ENCODE data around the gene NTRK3.
"Not testable (repeated sequence)": the region's sequence is repeated elsewhere in the genome, so short reads cannot be mapped to it uniquely, and the experiment has no call there.

Gene NTRK3

DNA sequence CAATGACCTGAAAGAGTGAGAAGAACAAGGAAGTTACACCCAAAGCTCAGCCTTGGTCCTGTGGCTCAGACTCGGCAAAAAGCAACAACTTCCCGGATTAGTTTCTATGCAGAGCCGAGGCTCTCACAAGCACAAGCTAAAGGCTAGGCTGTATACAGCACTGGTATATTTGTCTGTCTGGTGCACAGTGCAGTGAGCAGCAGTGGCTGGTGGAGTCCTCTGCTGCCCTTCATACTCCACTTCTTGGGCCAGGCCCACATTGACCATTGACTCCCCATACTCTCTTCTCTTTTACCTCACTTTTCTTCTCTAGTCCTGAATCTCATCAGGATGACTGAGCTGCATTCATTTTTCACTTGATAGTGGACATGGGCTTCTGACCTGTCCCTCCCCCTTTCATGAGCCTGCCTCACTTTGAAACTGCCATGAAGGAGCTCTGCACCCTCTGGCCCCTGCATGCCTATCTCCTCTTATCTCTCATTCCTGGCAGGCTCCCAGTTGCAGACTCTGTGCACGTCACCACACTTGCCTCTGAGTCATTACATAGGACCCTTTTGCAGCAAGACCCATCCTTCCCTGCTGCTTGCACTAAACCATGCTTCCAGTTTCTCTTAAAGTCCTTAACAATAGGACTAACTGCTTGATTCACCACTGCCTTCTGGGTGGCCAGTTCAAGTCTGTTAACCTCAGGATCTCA is 379.3 kb downstream of the NTRK3 start:
- DNase-seq (ENCODE audit: low read depth): no peak

- DNase-seq (ENCODE audit: low read depth): peak; percentile 12
Measured at GRCh38 chr15:87874896-87875711, 381.4 kb downstream of the NTRK3 start.

- DNase-seq (ENCODE audit: low read depth): no peak
Measured at GRCh38 chr15:87873516-87873915, 383.0 kb downstream of the NTRK3 start.

- no peak for DNase-seq (ENCODE audit: low read depth)
Measured at GRCh38 chr15:87871731-87872320, 384.7 kb downstream of the NTRK3 start.

- DNase-seq (ENCODE audit: low read depth): no peak
Measured at GRCh38 chr15:87871258-87871681, 385.3 kb downstream of the NTRK3 start.

DNA sequence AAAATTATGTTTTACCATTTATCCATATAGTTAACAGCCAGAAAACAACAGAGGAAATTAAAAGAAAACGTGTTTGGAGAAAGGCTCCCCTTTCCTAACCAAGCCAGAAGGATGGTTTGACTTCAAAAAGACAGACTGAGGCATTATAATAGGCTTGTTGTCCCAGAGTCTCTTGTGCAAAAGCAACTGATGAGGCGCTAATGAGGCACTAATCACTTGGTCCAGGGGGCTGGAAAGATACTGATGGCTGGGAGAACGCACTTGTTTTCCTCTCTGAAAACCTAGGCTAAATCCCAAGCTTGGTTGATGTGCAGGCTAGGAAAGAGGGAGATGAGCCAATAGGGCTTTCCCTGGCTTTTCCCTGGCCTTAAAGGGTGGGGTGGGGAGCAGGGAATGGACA is 389.6 kb downstream of the NTRK3 start:
- no peak for DNase-seq (ENCODE audit: low read depth)

DNA sequence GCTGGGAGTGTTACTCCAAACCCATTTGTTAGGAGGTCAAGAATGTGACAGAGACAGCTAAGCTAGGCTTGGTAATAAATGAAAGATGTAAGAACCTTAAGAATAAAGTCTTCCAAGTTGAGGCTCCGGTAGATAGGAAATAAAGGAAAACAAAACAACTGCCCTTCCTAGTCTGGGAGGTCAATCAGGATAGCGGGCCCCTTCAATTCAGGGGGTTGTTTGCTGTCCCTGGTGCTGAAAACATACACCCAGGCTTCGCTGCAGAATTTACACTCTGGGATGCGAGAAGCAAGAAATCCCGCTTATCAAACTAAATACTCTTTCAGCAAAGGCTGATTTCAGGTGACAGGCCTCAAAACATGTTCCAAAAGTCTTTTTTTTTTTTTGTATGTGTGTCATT is 393.4 kb downstream of the NTRK3 start:
- DNase-seq (ENCODE audit: low read depth): no peak

DNA sequence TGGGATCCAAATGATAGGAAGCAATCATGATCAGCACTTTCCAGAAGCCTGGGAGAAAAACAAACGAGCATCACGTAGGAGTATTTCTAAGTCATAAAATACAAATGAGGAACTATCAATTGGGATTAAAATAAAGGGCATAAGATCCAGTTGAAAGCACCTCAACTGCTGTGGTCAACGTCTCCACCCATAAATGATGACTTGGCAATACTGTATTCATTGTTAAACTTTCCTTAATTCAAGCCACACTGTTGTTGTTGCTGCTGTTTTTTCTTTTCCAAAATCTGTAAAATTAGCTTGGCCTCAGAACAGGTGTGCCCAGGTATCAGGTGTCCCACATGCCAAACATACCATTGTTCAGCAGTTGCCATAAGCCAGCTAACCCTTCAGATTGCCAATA is 395.8 kb downstream of the NTRK3 start:
- no peak for DNase-seq (ENCODE audit: low read depth)

DNA sequence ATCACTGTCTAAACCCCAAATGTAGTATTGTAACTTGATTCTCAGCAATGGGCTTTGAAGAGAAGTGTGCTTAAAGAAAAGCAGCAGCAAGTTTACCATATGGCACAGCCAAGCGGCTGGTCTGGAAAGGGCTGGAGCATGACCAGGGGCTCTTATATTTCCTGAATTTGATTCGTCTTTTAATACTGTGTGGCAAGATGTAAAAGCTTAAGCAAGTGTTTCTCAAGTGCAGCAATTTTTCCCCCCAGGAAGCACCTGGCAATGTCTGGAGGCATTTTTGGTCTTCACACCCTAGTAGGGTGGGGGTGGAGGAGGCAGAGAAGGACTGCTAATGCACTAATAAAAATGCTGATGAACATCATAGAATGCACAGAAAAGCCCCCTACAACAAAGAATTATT is 397.9 kb downstream of the NTRK3 start:
- no peak for DNase-seq (ENCODE audit: low read depth)

GRCh38 chr15:87851497-87851896 is 405.0 kb downstream of the NTRK3 start:
- DNase-seq (ENCODE audit: low read depth): no peak

DNA sequence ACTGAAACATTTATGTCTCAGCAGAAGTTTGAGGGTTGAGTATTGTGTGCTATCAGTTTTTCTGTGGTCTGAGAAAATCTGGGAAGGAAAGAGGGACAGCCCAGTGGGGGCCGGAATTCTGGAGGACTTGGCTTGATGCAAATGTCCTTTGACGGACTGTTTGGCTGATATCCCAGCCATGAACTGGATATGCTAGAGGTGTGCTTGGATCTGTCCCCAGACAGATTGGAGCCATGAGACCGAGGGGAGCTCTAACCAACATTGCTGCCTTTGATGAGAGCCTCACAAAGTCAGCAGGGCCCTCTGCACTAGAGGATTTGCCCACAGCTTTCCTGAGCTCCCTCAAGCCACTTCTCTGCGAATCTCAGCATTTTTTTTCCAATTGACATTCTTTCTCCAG is 405.6 kb downstream of the NTRK3 start:
- DNase-seq (ENCODE audit: low read depth): no peak

DNA sequence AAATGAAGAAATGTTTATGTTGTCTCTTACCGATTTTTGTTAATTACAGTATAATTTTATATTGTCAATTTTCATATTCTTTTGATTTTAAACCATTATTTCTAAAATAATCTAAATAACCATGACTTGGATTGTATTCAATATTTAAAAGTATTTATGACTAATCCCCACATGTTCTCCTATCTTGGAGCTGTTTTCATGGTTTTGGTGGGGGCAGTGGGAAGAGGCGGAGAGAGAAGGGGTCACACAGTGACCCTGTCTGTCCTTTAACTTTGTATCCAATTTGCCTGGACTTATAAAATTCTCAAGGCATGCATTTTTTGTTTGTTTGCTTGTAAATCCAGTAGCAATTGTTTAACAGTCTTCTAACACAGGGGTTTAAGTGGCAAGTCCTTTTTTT is 407.4 kb downstream of the NTRK3 start:
- no peak for DNase-seq (ENCODE audit: low read depth)

DNA sequence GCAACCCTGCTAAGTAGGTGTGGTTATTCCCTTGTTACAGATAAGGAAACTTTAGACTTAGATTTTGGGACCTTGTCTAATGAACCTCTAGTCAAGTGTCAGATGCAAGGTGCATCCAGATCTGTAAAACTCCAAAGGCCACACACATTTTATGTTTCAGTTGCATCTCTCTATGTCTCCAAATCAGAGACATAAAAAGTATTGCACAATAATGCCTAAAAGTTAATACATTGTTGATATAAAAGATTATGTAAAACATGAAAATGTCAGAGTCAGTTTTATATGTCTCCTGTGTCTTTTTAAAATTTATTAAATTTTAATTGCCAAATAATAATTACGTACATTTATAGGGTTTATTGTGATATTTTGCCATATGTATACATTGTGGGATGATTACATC is 408.5 kb downstream of the NTRK3 start:
- DNase-seq (ENCODE audit: low read depth): no peak

DNA sequence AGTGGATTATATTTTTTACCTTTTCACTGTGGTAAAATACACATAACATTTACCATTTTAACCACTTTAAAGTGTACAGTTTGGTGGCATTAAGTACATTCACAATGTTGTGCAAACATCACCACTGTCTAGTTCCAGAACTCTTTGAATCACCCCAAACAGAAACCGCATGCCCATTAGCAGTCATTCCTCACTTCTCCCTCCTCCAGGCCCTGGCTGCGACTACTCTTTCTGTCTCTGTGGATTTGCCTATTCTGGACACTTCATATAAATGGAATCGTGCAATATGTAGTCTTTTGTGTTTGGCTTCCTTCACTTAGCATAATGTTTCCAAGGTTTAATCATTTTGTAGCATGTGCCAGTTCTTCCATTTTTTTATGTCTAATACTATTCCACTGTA is 409.8 kb downstream of the NTRK3 start:
- no peak for DNase-seq (ENCODE audit: low read depth)

DNA sequence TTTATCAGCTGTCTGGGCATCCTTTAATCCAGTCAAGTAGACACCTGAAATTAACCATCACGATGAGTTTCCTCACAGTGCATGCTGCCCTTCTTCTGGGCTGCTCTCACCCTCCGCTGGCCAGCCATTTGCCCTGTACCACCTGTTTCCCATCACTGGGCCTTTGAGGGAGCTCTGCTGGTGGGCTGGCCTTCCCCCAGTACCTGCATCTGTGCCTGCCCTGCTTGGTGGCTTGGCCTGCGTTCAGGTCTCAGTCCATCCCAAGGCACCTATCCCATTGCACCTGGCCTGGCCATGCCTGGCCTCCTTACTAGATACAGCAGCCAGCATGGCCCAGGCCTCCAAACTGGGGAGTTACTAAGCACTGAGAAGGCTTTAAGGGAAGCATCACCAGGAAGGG is 413.2 kb downstream of the NTRK3 start:
- no peak for DNase-seq (ENCODE audit: low read depth)

- no peak for DNase-seq (ENCODE audit: low read depth)
Measured at GRCh38 chr15:87841426-87841998, 415.0 kb downstream of the NTRK3 start.

DNA sequence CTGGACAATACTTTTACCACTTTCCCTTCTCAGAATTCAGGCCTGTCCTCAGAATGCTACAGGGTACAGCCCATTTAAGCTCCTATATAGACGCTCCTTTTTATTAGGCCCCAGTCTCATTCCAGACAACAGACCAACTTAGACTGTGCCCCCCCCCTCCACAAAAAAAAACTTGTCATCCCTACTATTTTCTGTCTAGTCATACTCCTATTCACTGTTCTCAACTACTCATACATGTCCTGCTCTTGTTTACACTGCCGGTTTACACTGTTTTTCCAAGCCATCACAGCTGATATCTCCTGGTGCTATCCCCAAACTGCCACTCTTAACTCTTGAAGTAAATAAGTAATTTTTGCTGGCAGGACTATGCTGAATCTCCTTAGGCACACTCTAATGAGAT is 420.7 kb downstream of the NTRK3 start:
- not testable (repeated sequence) for DNase-seq (ENCODE audit: low read depth)

DNA sequence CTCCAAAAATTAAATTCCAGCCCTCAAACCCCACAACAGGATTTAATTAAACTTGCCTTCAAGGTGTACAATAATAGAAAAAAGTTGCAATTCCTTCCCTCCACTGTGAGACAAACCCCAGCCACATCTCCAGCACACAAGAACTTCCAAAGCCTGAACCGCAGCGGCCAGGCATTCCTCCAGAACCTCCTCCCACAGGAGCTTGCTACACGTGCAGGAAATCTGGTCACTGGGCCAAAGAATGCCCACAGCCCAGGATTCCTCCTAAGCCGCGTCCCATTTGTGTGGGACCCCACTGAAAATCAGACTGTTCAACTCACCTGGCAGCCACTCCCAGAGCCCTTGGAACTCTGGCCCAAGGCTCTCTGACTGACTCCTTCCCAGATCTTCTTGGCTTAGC is 423.2 kb downstream of the NTRK3 start:
- DNase-seq (ENCODE audit: low read depth): not testable (repeated sequence)

- peak; percentile 50 for DNase-seq (ENCODE audit: low read depth)
Measured at GRCh38 chr15:87829332-87830050, 427.0 kb downstream of the NTRK3 start.

GRCh38 chr15:87828608-87829007 is 427.9 kb downstream of the NTRK3 start:
- DNase-seq (ENCODE audit: low read depth): no peak

DNA sequence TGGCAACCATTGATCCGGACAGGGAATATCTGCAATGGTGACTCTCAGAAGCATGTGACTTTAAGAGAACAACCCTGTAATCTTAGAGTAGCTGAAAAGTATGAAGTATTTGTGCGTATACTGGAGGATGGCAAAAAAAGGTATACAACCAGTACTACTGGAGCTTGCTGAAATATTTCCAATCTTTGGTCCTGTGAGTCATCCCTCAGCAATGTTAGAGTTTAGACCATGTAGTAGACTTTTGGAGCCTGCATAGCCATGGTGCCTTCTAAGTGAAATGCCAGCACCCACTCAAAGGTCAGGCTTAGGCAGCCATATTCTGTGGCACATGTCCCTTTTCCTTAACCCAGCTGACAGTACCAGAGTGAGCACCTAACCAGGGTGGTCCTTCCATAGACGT is 429.4 kb downstream of the NTRK3 start:
- no peak for DNase-seq (ENCODE audit: low read depth)

- DNase-seq (ENCODE audit: low read depth): no peak
Measured at GRCh38 chr15:87826119-87826747, 430.3 kb downstream of the NTRK3 start.
